GM21528 (cell line): Measurements from ENCODE around the gene MIOX.

Experiments used
- ATAC-seq: cut with Tn5 transposase; IDR thresholded peaks from one replicate; pipeline ENCODE4 v1.9.1; 2021; ENCODE audit warnings: mild to moderate bottlenecking, moderate library complexity; ENCODE audit not compliant: unreplicated experiment, low FRiP score

Gene MIOX

DNA sequence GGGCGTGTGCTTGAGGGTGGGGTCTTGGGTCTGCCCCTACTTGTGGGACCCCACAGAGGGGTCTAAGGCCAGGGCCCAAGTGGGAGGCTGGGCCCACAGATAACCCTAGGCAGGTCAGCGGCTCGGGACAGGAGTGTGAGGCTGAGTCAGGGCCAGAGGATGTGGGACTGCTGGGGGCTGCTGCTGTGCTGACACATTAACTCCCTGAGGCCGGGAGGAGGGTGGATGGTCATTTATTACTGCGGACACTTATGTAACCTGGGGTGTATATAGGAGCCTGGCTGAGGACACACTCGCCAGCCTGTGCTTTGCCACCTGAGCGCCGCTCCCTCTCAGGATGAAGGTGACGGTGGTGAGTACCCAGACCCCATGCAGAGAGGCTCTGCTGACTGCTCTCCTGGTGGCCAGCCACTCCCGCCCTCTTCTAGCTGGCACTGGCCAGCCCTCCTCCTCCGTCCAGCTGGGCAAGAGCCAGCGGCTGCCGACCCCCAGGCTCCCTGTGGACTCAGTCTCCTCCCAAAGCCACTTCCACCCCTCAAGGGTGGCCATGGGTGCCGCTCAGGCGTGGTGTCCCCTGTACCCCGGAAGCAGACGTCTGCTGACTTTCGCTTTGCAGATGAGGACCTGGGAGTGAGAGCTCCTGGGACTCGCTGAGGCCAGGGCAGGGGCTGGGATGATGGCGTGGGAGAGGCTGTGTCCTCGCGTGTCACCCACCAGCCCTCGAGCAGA is at the start of gene MIOX:
MIOX (plus strand) TSS at position 299 of the 729 bp plus-strand sequence; CDS start at position 338, 39 bp downstream.
- no peak for ATAC-seq

GRCh38 chr22:50437511-50438304 is 49.0 kb upstream of the MIOX start:
- no peak for ATAC-seq

- no peak for ATAC-seq
Measured at GRCh38 chr22:50438305-50439275, 48.1 kb upstream of the MIOX start.

DNA sequence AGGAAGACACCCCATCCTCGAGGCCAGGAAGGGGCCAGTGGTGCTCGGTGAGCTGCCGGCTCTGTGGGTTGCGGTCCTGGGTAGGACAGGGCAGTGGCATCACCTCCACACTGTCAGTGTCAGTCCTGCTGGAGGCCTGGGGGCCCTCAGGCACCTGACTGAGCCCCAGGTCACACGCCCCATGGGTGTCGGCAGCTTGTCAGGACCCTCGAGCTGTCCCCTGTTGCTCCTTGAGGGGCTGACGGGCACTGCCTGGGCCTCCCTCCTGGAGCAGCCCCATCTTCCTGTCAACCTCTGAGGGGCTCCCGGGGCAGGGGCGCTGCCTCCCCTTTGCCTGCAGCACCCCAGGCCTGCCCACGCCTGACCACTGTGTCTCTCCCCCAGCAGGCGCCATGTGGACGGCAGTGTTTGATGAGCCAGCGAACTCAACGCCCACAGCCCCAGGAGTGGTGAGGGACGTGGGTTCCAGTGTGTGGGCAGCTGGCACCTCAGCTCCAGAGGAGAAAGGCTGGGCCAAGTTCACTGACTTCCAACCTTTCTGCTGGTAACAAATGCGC is 47.3 kb upstream of the MIOX start:
- ATAC-seq = no peak

GRCh38 chr22:50439871-50440331 is 46.8 kb upstream of the MIOX start:
- ATAC-seq = no peak

GRCh38 chr22:50440544-50441249 is 46.0 kb upstream of the MIOX start:
- no peak for ATAC-seq

- ATAC-seq = no peak
Measured at GRCh38 chr22:50441428-50441993, 45.1 kb upstream of the MIOX start.

DNA sequence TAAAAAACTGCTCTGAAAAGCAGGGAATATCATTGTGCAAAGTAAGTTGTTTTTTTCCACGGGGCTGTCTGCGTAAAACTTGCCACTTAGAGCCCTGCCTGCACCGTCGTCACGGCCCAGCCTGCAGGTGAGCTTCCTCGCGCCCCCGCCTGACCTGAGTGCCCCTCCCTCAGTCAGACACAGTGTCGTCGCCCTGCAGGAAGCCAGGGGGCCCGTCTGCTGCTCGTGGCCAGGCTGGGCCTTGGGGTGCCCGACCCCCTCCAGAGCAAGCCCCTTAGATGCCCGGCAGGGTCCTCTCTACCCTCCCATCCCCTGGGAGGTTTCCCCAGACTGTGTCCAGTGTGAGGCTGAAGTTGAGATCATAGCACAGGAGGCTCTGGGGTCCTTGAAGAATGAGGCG is 43.5 kb upstream of the MIOX start:
- ATAC-seq = no peak

GRCh38 chr22:50443801-50444625 is 42.6 kb upstream of the MIOX start:
- ATAC-seq = no peak

GRCh38 chr22:50444663-50445062 is 42.0 kb upstream of the MIOX start:
- no peak for ATAC-seq

GRCh38 chr22:50445071-50445879 is 41.4 kb upstream of the MIOX start:
- no peak for ATAC-seq

GRCh38 chr22:50445880-50446707 is 40.6 kb upstream of the MIOX start:
- ATAC-seq = no peak

DNA sequence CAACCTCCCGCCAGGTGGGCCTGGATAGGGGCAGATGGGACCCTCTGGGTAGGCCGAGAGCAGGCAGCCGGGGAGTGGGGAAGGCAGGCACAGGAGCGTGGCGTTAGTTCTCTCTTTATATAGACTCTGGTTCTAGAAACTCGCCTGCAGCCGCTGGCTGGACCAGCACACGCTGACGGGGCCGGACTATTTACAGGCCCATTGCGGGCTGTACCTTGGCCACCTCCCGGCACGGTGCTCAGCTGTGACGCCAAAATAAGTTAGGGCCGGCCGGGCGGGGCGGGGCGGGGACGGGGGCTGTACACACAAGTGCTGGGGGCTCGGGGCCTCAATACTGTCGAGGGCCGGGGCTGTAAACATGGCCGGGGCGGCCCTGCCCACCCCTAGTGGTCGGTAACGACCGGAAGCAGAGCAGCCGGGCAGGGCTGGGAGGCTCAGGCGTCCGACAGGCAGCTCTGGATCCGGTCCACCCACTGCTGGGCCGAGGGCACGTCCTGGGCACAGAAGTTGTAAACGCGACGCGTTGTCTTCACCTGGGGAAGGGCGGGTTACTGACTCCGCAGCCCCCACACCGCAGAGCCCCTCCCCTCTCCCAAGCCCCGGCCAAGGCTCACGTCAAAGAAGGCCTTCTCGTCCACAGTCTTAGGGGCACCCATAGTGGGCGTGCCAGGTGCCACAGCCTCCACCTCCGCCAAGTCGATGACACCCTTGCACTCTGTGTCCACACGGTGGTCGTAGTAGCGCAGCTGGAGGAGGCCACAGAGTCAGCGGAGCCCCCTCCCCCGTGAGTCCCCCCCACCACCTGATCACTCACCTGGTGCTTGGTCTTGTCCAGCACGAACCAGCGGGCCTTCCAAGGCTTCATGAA is 39.7 kb upstream of the MIOX start:
- ATAC-seq = no peak

GRCh38 chr22:50447576-50448551 is 38.8 kb upstream of the MIOX start:
- no peak for ATAC-seq

- ATAC-seq = no peak
Measured at GRCh38 chr22:50452649-50453048, 34.0 kb upstream of the MIOX start.
